Naive thymus-derived CD8-positive, alpha-beta T cell (primary cell): Measurements from ENCODE around the gene KLHL17. TPM values are rescaled to one million over a fixed set of nuclear protein-coding genes. Genes with fewer than 3 reads are reported as not detected.

Experiments used
- ATAC-seq, 2 donors: fragments of 150-1000 bp; cut with Tn5 transposase in 1 of 2; sonication (Bioruptor Pico), chemical (Tn5 transposase) in 1 of 2; 1 replicate in 1 of 2; 2 replicates in 1 of 2; pipeline ENCODE4 v1.10.0; 2021; ENCODE audit warnings: mild to moderate bottlenecking in 2 of 2, moderate library complexity in 2 of 2
- POLR2A ChIA-PET: fragments of 350-600 bp; sonication (Branson Sonifier 250); formaldehyde crosslinking; loops from one replicate; lab custom pipeline; 2021; ENCODE audit warnings: antibody characterized with exemption; lab: Charles Lee
- DNase-seq, 10 donors: peaks; one replicate each; pipeline versions ENCODE4 v3.0.0 to v3.0.0-alpha.2; 2020 to 2022
- H3K27ac Mint-ChIP-seq, 10 donors: one replicate each; pipeline ENCODE4 v1.8.0; 2020 to 2022; ENCODE audit warnings: mild to moderate bottlenecking in 10 of 10, mixed read lengths in 10 of 10, moderate library complexity in 4 of 10, inconsistent platforms in 1 of 10
- H3K27me3 Mint-ChIP-seq, 5 donors: one replicate each; pipeline ENCODE4 v1.8.0; 2021 to 2022; ENCODE audit warnings: mixed read lengths in 5 of 5
- H3K36me3 Mint-ChIP-seq, 3 donors: one replicate each; pipeline ENCODE4 v1.8.0; 2020 to 2022; ENCODE audit warnings: mixed read lengths in 3 of 3, mild to moderate bottlenecking in 2 of 3, inconsistent platforms in 1 of 3
- H3K4me1 Mint-ChIP-seq, 4 donors: one replicate each; pipeline ENCODE4 v1.8.0; 2021 to 2022; ENCODE audit warnings: mixed read lengths in 4 of 4
- H3K4me3 Mint-ChIP-seq, 10 donors: one replicate each; pipeline ENCODE4 v1.8.0; 2020 to 2022; ENCODE audit warnings: mild to moderate bottlenecking in 10 of 10, mixed read lengths in 10 of 10, moderate library complexity in 6 of 10, inconsistent platforms in 1 of 10
- H3K9me3 Mint-ChIP-seq, 9 donors: one replicate each; pipeline ENCODE4 v1.8.0; 2020 to 2022; ENCODE audit warnings: mixed read lengths in 9 of 9, mild to moderate bottlenecking in 3 of 9, inconsistent platforms in 1 of 9, moderate library complexity in 1 of 9
- polyA plus RNA-seq, 3 donors: library from polyadenylated mRNA; unstranded; fragments of 300-500 nt; fragmentation: Illumina TruSeq; gene quantifications; one replicate each; pipeline ENCODE4 v1.2.3, GENCODE V29; 2021
- total RNA-seq, 8 experiments: library from RNA in 2 of 8; stranded (reverse) in 2 of 8; gene quantifications; one replicate each; pipeline ENCODE4 v1.2.3 and lab custom pipeline; 2021 to 2026

Gene KLHL17
- total and polyA plus RNA-seq, 5 experiments from 2014 or later: 0.94 to 37.4 (median 2.0) TPM

DNA sequence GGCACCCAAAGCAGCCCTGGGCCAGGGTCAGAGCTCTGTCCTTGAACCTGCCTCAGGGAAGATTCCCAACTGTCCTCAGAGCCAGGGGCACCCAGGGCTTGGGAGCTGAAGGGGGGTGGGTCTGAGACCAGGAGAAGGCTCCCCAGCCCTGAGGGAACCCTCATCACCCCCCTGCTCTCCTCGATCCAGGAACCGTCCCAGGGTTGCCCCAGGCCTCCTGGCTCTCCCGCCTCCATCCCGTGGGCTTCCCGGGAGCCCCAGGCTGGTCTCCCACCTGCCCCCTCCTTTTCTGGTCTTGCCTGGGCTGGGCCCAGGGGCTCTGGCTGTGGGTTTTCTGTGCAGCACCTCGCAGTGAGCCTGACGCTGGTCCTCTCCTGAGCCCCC, 43.3 kb upstream of the KLHL17 start:
- Mint-ChIP-seq H3K36me3 (no peaks in the 10 kb centered on the region), H3K27me3 (peaks cover 11 to 87% (median 38%) of the 10 kb centered on the region in 5 donors), H3K27ac (no peak overlapping the region), H3K9me3 (no peaks in the 10 kb centered on the region), H3K4me1 (peaks cover 13 to 22% (median 14%) of the 10 kb centered on the region in 4 donors), H3K4me3 (no peak overlapping the region)
- ATAC-seq (no peak), DNase-seq (peak in 2 of 10 donors; percentile 5 to 42)
- POLR2A ChIA-PET: no interaction called here

DNA sequence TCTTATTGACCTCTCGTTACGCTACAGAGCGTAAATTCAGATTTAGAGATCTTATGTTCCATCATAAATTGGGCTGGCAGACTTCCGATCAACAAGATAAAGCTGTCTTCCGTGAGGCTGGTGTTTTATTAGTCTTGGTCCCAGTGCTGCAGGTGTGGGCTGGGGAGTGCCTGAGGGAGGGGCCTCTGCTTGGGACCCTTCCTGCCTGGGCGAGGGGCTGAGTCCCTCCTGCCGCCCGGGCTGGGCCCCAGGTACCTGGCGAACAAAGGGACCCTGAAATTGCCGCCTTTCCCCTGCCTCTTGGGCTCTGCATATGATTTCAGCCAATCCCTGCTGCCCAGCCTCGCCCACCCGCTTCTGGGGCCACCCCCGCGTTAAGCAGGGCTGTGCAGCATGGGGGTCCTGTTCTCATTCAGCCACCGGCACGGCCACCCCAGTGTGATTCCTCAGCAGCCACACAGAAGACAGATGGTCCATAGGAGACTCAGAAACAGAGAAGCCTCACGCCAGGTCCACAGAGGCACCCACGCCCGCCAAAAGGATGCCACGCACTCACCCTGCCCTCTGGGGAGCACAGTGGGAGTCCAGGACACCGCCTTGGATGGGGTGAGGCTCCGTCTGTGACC, 42.8 kb upstream of the KLHL17 start:
- Mint-ChIP-seq H3K36me3 (peaks cover 0 to 2% (median 0%) of the 10 kb centered on the region in 3 donors), H3K4me1 (peaks cover 10 to 18% (median 15%) of the 10 kb centered on the region in 4 donors), H3K27ac (no peak overlapping the region), H3K27me3 (peaks cover 11 to 87% (median 38%) of the 10 kb centered on the region in 5 donors), H3K9me3 (no peaks in the 10 kb centered on the region), H3K4me3 (no peak overlapping the region)
- ATAC-seq: no peak
- POLR2A ChIA-PET: no interaction called here
- peak in 1 of 10 donors; percentile 34 for DNase-seq

DNA sequence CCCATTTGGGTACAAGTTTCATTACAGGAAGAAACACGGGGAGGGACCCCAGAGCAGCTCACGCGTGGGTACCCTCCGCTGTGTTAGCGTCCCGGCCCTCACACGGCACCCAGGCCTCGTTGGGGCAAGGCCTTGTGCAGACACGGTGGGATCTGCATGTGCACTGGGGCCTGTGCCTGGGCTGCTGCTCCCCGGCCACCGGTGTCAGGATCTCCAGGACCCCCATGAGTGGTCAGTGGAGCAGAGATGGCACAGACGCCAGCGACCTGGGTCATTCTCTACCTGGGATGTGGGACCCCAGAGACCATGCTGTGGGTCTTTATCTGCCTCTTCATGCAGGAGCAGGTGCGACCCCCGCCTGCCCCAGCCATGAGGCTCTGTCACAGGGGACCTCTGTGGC, 42.0 kb upstream of the KLHL17 start:
- no peak overlapping the region for H3K4me3 Mint-ChIP-seq
- no peaks in the 10 kb centered on the region for H3K9me3 Mint-ChIP-seq
- H3K36me3 Mint-ChIP-seq: peaks cover 0 to 4% (median 0%) of the 10 kb centered on the region in 3 donors
- POLR2A ChIA-PET: no interaction called here
- peaks cover 11 to 21% (median 17%) of the 10 kb centered on the region in 4 donors for H3K4me1 Mint-ChIP-seq
- ATAC-seq (no peak), DNase-seq (no peak)
- H3K27ac Mint-ChIP-seq: no peak overlapping the region
- H3K27me3 Mint-ChIP-seq: peaks cover 14 to 87% (median 37%) of the 10 kb centered on the region in 5 donors

GRCh38 chr1:918843-919242, 41.5 kb upstream of the KLHL17 start:
- POLR2A ChIA-PET: no interaction called here
- Mint-ChIP-seq H3K4me1 (peaks cover 11 to 22% (median 17%) of the 10 kb centered on the region in 4 donors), H3K27me3 (peaks cover 14 to 83% (median 38%) of the 10 kb centered on the region in 5 donors), H3K36me3 (peaks cover 0 to 4% (median 0%) of the 10 kb centered on the region in 3 donors), H3K9me3 (no peaks in the 10 kb centered on the region), H3K27ac (no peak overlapping the region), H3K4me3 (no peak overlapping the region)
- DNase-seq: no peak
- no peak for ATAC-seq

DNA sequence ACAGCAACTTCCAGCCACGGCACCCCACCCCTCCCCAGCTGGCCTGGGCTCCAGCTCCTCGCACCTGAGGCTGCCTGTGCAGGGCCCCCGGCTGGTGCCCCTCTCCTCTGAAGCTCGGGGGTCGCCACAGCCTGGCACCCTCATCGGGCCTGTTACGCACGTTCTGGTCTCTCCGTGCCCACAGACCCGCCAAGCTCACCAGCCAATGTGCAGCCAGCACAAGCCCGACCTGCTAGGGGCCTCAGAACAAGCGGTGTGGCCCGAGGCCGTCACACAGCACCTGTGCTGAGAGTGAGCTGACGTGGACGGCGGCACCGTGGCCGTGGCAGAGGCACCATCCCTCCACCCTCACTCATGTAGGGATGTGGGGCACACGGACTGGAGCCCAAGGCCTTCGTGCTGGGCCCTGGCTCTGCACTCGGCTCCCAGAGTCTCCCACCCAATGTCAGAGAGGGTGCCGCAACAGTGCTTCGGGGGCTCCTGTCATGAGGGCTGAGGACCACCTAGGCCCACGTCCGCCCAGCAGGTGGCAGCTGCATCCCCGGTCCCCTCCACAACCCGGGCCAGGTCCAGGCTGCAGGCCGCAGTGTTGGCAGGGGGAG, 41.0 kb upstream of the KLHL17 start:
- Mint-ChIP-seq H3K4me3 (no peak overlapping the region), H3K27ac (no peak overlapping the region), H3K4me1 (peaks cover 11 to 22% (median 17%) of the 10 kb centered on the region in 4 donors), H3K9me3 (no peaks in the 10 kb centered on the region), H3K36me3 (peaks cover 0 to 4% (median 0%) of the 10 kb centered on the region in 3 donors), H3K27me3 (peaks cover 14 to 78% (median 38%) of the 10 kb centered on the region in 5 donors)
- no peak for DNase-seq
- POLR2A ChIA-PET: interaction anchor here (1.3 kb wide), 1 partner anchor 13 kb away, joined by 4 read pairs; no protein-coding TSS in a partner anchor
- ATAC-seq: no peak

- POLR2A ChIA-PET: interaction anchor here (1.2 to 1.3 kb wide), 2 partner anchors 14 to 16 kb away, joined by 4 read pairs; no protein-coding TSS in a partner anchor
- H3K9me3 Mint-ChIP-seq: no peaks in the 10 kb centered on the region
Measured at GRCh38 chr1:920010-920409, 40.4 kb upstream of the KLHL17 start.

DNA sequence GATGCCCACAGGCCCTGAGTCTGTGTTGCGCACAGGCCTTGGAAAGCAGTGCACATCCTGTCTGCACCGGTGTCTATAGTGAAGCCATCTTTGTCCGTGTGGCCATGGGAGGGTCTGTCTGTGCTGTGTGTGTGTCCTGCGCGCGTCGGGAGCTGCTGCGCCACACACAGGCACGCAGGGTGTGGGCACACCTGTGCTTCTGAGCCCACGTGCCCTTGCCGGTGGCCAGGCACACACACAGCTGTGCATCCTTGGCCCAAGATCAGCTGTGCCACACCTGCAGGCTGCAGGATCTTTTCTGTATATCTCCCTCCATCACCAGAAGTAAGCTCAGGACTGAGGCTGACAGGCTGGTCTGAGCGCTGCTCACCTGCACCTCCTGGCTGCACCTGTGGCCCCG, 39.9 kb upstream of the KLHL17 start:
- no peak for ATAC-seq
- Mint-ChIP-seq H3K9me3 (no peaks in the 10 kb centered on the region), H3K27ac (no peak overlapping the region), H3K4me3 (peak overlapping the region in 5 of 10 donors; percentile 8 to 59 (median 42)), H3K36me3 (peaks cover 0 to 4% (median 0%) of the 10 kb centered on the region in 3 donors), H3K4me1 (peaks cover 11 to 22% (median 18%) of the 10 kb centered on the region in 4 donors), H3K27me3 (peaks cover 14 to 69% (median 38%) of the 10 kb centered on the region in 5 donors)
- POLR2A ChIA-PET: interaction anchor here (1.2 to 1.3 kb wide), 2 partner anchors 14 to 16 kb away, joined by 4 read pairs; no protein-coding TSS in a partner anchor
- DNase-seq: no peak

More at GRCh38 chr1:920010-920409, 40.4 kb upstream of the KLHL17 start:
- no peak for ATAC-seq
- no peak for DNase-seq
- H3K27me3 Mint-ChIP-seq: peaks cover 14 to 74% (median 38%) of the 10 kb centered on the region in 5 donors
- H3K4me1 Mint-ChIP-seq: peaks cover 11 to 22% (median 18%) of the 10 kb centered on the region in 4 donors
- peaks cover 0 to 4% (median 0%) of the 10 kb centered on the region in 3 donors for H3K36me3 Mint-ChIP-seq
- H3K27ac Mint-ChIP-seq: no peak overlapping the region
- H3K4me3 Mint-ChIP-seq: no peak overlapping the region

DNA sequence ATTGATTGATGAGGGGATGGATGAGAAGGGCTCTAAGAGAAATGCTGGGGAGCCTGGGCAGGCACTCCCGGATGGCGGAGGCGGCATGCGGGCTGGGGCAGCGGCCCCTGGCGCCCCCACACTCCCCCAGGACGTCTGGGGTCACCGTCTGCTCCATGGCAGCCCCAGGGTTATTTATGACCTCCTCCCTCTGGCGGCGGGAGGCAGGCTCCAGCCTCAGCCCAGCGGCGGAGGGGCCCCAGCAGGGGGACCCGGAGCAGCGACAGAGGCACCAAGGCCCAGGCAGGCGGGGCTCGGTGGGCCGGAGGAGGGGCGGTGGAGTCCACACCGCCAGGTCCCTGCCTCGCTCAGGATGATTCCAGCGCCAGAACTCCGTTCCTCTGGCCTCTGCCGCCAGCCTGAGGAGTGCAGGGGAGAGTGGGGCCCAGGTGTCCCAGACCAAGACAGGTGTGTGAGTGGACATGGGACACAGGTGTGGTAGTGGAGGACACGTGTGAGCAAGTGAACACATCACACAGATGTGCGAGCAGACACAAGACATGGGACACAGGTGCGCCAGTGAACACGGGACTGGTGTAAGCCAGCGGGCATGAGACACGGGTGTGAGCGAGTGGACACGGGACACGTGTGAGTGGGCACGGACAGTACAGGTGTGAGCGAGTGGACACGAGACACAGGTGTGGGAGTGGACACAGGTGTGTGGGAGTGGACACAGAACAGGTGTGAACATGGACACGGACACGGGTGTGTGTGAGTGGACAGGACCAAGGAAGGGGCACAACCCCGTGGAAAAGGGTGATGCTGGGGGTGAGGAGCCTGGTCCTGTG, 39.2 kb upstream of the KLHL17 start:
- Mint-ChIP-seq H3K27me3 (peaks cover 14 to 69% (median 42%) of the 10 kb centered on the region in 5 donors), H3K4me3 (peak overlapping the region in 9 of 10 donors; percentile 34 to 70 (median 53)), H3K36me3 (peaks cover 0 to 7% (median 0%) of the 10 kb centered on the region in 3 donors), H3K4me1 (peaks cover 11 to 26% (median 19%) of the 10 kb centered on the region in 4 donors), H3K27ac (no peak overlapping the region), H3K9me3 (no peaks in the 10 kb centered on the region)
- DNase-seq (peak in 3 of 10 donors; percentile 27 to 43 (median 33)), ATAC-seq (peak; percentile 47 to 51)
- POLR2A ChIA-PET: interaction anchor here (1.2 kb wide), 1 partner anchor 17 kb away, joined by 4 read pairs; no protein-coding TSS in a partner anchor

GRCh38 chr1:923131-923990, 37.0 kb upstream of the KLHL17 start, which contains the start of gene SAMD11:
SAMD11 (plus strand) TSS chr1:923923; CDS start chr1:924432, 509 bp downstream.
- peak within 1 kb of the TSS; percentile 70 to 91 (median 86) for H3K4me3 Mint-ChIP-seq
- ATAC-seq (peak; percentile 55 to 60), DNase-seq (peak; percentile 39 to 80 (median 62))
- POLR2A ChIA-PET: interaction anchor here (0.6 to 1.3 kb wide), 3 partner anchors 10 to 506 kb away, joined by 3 to 4 read pairs (median 3); no protein-coding TSS in a partner anchor
- peak within 1 kb of the TSS in 4 of 10 donors; percentile 38 to 67 (median 54) for H3K27ac Mint-ChIP-seq
- H3K9me3 Mint-ChIP-seq: no peaks in the 10 kb centered on the region
- H3K36me3 Mint-ChIP-seq: peaks cover 0 to 7% (median 0%) of the 10 kb centered on the region in 3 donors
- peaks cover 18 to 75% (median 45%) of the 10 kb centered on the region in 5 donors for H3K27me3 Mint-ChIP-seq
- H3K4me1 Mint-ChIP-seq: peaks cover 11 to 26% (median 20%) of the 10 kb centered on the region in 4 donors

DNA sequence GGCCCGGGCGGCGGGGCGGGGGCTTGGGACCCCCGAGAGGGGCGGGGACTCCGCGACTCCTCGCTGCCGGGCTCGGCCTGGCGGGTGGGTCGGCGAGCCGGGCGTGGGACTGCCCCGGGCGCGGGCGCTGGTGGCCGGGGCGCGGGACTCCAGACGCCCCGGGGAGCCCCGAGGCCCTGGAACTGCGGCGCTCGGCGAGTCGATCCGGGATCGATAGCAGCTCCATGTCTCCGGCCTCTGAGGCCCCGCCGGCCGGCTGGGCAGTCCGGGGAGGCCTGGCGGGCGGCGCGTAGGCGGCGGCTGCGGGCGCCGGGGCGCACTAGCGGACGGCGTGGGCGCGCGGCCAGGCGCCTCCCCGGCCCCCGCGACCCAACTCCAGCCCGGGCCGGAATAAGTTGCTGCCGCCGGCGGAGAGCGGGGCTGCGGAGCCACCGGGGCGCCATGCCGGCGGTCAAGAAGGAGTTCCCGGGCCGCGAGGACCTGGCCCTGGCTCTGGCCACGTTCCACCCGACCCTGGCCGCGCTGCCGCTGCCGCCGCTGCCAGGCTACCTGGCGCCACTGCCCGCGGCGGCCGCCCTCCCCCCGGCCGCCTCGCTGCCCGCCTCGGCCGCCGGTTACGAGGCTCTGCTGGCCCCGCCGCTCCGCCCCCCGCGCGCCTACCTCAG, 36.3 kb upstream of the KLHL17 start:
- ATAC-seq: peak; percentile 15 to 17
- peaks cover 0 to 7% (median 0%) of the 10 kb centered on the region in 3 donors for H3K36me3 Mint-ChIP-seq
- H3K4me3 Mint-ChIP-seq: peak overlapping the region in 2 of 10 donors; percentile 49 to 52
- no peak overlapping the region for H3K27ac Mint-ChIP-seq
- no peak for DNase-seq
- H3K27me3 Mint-ChIP-seq: peaks cover 18 to 72% (median 42%) of the 10 kb centered on the region in 5 donors
- peaks cover 11 to 26% (median 20%) of the 10 kb centered on the region in 4 donors for H3K4me1 Mint-ChIP-seq
- POLR2A ChIA-PET: interaction anchor here (1.2 to 1.3 kb wide), 2 partner anchors 9 to 17 kb away, joined by 3 read pairs; no protein-coding TSS in a partner anchor
- H3K9me3 Mint-ChIP-seq: no peaks in the 10 kb centered on the region
